ENCODE data around the gene BIVM.

Gene BIVM

DNA sequence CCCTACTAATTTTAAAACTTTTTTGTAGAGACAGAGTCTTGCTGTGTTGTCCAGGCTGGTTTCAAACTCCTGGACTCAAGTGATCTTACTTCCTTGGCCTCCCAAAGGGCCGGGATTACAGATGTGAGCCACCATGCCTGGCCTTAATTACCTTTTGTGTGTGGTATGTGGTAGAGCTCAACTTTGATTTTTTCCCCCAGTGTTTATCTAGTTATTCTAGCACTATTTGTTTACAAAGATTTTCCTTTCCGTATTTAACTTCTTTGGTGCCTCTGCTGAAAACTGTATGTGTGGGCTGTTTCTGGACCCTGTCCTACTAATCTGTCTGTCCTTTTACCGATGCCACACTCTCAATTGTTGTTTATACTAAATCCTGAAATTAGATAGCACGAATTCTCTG is 37.6 kb downstream of the BIVM start:
- no peak overlapping the region for H3K4me3 ChIP-seq (ENCODE audit: low read depth, low read length)
- TF ChIP-seq, protein P1, sequence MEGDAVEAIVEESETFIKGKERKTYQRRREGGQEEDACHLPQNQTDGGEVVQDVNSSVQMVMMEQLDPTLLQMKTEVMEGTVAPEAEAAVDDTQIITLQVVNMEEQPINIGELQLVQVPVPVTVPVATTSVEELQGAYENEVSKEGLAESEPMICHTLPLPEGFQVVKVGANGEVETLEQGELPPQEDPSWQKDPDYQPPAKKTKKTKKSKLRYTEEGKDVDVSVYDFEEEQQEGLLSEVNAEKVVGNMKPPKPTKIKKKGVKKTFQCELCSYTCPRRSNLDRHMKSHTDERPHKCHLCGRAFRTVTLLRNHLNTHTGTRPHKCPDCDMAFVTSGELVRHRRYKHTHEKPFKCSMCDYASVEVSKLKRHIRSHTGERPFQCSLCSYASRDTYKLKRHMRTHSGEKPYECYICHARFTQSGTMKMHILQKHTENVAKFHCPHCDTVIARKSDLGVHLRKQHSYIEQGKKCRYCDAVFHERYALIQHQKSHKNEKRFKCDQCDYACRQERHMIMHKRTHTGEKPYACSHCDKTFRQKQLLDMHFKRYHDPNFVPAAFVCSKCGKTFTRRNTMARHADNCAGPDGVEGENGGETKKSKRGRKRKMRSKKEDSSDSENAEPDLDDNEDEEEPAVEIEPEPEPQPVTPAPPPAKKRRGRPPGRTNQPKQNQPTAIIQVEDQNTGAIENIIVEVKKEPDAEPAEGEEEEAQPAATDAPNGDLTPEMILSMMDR (IDR thresholded peaks at IDR 0.05; ENCODE audit: low read depth, low read length), result no peak
- in situ Hi-C loops (cut with HindIII; ENCODE audit: low sequenced_read_pairs), result no loop called here
- no peak for DNase-seq (ENCODE audit: low read depth, low spot score)

DNA sequence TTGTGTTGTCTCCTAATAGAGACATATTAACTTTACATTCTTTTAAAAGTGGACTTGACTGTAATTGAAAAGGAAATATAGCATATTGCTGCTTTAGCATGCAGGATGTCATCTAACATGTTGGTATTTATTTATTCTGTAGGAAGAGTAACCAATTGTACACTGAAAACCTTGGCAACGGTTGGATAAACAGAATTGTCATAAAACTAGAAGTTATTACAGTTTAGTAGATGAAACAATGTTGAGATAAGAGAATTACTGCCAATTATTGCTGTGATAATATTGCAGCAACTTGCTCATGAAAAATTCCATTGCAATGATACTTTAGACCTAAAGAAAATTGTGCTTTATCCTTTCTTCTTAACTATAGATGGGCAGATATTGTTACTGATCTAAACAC is 39.4 kb downstream of the BIVM start:
- in situ Hi-C loops (cut with HindIII; ENCODE audit: low sequenced_read_pairs), result no loop called here
- no peak for DNase-seq (ENCODE audit: low read depth, low spot score)
- TF ChIP-seq, protein P1 (IDR thresholded peaks at IDR 0.05; ENCODE audit: low read depth, low read length), result no peak
- H3K4me3 ChIP-seq (ENCODE audit: low read depth, low read length), result no peak overlapping the region

DNA sequence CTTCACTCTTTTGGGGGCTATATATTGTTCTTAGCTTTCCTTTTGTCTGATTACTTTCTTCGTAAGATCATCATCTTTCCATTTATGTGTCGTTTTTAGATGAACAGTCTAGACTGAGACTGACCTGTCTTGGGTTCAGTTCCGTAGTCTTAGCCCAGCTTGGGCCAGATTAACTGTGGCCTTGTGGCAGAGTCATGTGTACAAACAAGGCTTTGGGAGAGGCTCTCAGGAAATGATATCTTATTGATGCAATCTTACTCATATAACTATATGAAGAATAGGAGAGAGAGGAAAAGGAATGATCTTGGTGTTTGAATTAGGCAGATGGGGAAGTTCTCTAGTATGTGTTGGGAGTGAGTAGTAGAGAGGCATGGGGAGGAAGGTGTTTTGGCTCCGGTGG is 40.1 kb downstream of the BIVM start:
- no peak overlapping the region for H3K4me3 ChIP-seq (ENCODE audit: low read depth, low read length)
- in situ Hi-C loops (cut with HindIII; ENCODE audit: low sequenced_read_pairs), result no loop called here
- TF ChIP-seq, protein P1 (IDR thresholded peaks at IDR 0.05; ENCODE audit: low read depth, low read length), result no peak
- DNase-seq (ENCODE audit: low read depth, low spot score), result no peak

DNA sequence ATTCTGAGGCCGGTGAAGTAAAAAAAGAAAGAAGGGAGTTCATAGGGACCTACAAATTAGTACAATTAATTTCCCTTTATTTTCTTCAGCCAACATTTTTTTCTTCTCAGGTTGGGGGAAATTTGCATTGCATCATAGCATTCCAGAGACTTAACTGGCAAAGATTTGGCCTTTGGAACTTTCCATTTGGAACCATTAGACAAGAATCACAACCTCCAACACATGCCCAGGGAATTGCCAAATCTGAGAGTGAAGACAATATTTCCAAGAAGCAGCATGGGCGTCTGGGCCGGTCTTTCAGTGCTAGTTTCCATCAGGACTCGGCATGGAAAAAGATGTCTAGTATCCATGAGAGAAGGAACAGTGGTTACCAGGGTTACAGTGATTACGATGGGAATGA is 40.5 kb downstream of the BIVM start:
- DNase-seq (ENCODE audit: low read depth, low spot score), result no peak
- in situ Hi-C loops (cut with HindIII; ENCODE audit: low sequenced_read_pairs), result no loop called here
- H3K4me3 ChIP-seq (ENCODE audit: low read depth, low read length), result no peak overlapping the region
- TF ChIP-seq, protein P1 (IDR thresholded peaks at IDR 0.05; ENCODE audit: low read depth, low read length), result no peak

DNA sequence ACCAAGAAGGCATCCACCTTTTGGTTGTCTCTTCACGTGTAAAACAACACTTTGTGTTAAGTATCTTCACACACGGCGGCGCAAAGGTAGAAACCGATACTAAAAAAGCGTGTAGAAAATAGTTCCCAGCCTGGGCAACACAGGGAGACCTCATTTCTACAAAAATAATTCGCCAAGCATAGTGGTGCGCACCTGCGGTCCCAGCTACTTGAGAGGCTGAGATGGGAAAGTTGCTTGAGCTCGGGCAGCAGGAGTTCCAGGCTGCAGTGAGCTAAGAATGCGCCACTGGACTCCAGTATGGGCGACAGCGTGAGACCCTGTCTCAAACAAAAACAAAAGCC is 46.3 kb downstream of the BIVM start:
- in situ Hi-C loops (cut with HindIII; ENCODE audit: low sequenced_read_pairs), result no loop called here
- no peak for DNase-seq (ENCODE audit: low read depth, low spot score)
- TF ChIP-seq, protein P1 (IDR thresholded peaks at IDR 0.05; ENCODE audit: low read depth, low read length), result no peak
- H3K4me3 ChIP-seq (ENCODE audit: low read depth, low read length), result peak overlapping the region; percentile 79

DNA sequence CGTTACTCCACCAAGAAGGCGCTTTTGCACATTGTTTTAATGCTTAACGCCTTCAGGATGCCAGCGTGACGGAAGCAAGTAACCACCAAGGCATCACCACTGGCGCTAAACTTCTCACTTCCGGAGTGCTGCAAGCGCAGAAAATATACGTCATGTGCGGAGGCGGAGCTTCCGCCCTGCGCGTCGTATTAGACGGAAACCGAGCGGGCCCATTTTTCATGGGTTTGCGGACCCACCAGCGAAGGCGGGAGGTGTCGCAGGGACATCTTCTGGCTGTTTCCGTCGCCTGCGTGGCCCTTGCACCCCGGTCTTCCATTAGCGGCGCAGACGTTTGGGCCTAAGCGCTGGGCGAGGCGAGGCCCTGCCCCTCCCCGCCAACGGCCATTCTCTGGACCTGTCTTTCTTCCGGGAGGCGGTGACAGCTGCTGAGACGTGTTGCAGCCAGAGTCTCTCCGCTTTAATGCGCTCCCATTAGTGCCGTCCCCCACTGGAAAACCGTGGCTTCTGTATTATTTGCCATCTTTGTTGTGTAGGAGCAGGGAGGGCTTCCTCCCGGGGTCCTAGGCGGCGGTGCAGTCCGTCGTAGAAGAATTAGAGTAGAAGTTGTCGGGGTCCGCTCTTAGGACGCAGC is 46.8 kb downstream of the BIVM start, which contains the start of gene ERCC5:
ERCC5 (plus strand) TSS at position 403 of the 631 bp plus-strand sequence. CDS start 235 bp downstream, outside the sequence.
- DNase-seq (ENCODE audit: low read depth, low spot score), result peak; percentile 96
- in situ Hi-C loops (cut with HindIII; ENCODE audit: low sequenced_read_pairs), result no loop called here
- peak within 1 kb of the TSS; percentile 79 for H3K4me3 ChIP-seq (ENCODE audit: low read depth, low read length)
- TF ChIP-seq, protein P1 (IDR thresholded peaks at IDR 0.05; ENCODE audit: low read depth, low read length), result no peak

Measured in astrocyte of the spinal cord (primary cell).